ENCODE data around the gene GUCY1A2. TPM values are rescaled to one million over a fixed set of nuclear protein-coding genes. Genes with fewer than 3 reads are reported as not detected.

Gene GUCY1A2
- total RNA-seq, 2 experiments from 2014 or later: not detected

GRCh38 chr11:106875013-106875412, 143.3 kb downstream of the GUCY1A2 start:
- no peaks in the 10 kb centered on the region for H3K27me3 Mint-ChIP-seq
- Histone ChIP-seq H3K27ac (ENCODE audit: low read depth in 1 of 2, low read length in 2 of 2) (no peak overlapping the region), H3K27me3 (ENCODE audit: control insufficient read depth in 1 of 2, insufficient read depth in 2 of 2, low read length in 2 of 2) (no peaks in the 10 kb centered on the region), H3K36me3 (ENCODE audit: insufficient read depth, low read length) (no peaks in the 10 kb centered on the region), H3K4me1 (ENCODE audit: insufficient read depth, low read length) (no peaks in the 10 kb centered on the region), H3K4me3 (ENCODE audit: low read length) (no peak overlapping the region), H3K9me3 (ENCODE audit: control insufficient read depth in 1 of 2, insufficient read depth in 1 of 2, low read length in 2 of 2) (peaks cover 0 to 4% of the 10 kb centered on the region in 2 experiments)
- no peaks in the 10 kb centered on the region for H3K36me3 Mint-ChIP-seq (ENCODE audit: low read depth)
- TF ChIP-seq, protein P1, sequence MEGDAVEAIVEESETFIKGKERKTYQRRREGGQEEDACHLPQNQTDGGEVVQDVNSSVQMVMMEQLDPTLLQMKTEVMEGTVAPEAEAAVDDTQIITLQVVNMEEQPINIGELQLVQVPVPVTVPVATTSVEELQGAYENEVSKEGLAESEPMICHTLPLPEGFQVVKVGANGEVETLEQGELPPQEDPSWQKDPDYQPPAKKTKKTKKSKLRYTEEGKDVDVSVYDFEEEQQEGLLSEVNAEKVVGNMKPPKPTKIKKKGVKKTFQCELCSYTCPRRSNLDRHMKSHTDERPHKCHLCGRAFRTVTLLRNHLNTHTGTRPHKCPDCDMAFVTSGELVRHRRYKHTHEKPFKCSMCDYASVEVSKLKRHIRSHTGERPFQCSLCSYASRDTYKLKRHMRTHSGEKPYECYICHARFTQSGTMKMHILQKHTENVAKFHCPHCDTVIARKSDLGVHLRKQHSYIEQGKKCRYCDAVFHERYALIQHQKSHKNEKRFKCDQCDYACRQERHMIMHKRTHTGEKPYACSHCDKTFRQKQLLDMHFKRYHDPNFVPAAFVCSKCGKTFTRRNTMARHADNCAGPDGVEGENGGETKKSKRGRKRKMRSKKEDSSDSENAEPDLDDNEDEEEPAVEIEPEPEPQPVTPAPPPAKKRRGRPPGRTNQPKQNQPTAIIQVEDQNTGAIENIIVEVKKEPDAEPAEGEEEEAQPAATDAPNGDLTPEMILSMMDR (IDR thresholded peaks at IDR 0.05): no peak
- ATAC-seq (ENCODE audit: poor library complexity) (no peak), DNase-seq (no peak)
- intact Hi-C loops (cut with DNase I, micrococcal nuclease): no loop called here
- CTCF ChIA-PET: no interaction called here
- POLR2A ChIA-PET: no interaction called here
- no peak overlapping the region for H3K4me3 Mint-ChIP-seq
- no peak overlapping the region for H3K27ac Mint-ChIP-seq
- H3K9me3 Mint-ChIP-seq: peaks cover 10% of the 10 kb centered on the region
- no peaks in the 10 kb centered on the region for H3K4me1 Mint-ChIP-seq (ENCODE audit: low read depth)

DNA sequence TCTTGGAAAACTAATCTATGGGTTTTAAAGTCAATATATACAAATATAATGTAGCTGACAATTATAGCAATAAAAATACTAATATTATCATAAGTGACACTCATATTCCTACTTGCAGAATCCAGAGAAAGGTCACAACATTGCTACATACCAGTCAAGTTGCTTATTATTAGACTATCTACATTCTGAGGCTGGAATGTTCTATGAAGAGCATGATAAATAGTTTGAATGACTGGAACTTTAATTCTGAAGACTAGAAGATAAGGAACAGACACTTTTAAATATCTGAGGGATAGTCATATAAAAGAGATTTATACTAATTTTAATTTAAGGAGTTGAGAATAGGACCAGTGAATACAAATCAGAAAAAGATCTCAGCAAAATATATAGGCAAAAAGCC, 146.0 kb downstream of the GUCY1A2 start:
- CTCF ChIA-PET: no interaction called here
- H3K27me3 Mint-ChIP-seq: no peaks in the 10 kb centered on the region
- POLR2A ChIA-PET: no interaction called here
- H3K4me3 Mint-ChIP-seq: no peak overlapping the region
- Histone ChIP-seq H3K36me3 (ENCODE audit: insufficient read depth, low read length) (no peaks in the 10 kb centered on the region), H3K4me3 (ENCODE audit: low read length) (no peak overlapping the region), H3K27ac (ENCODE audit: low read depth in 1 of 2, low read length in 2 of 2) (no peak overlapping the region), H3K9me3 (ENCODE audit: control insufficient read depth in 1 of 2, insufficient read depth in 1 of 2, low read length in 2 of 2) (peaks cover 0 to 4% of the 10 kb centered on the region in 2 experiments), H3K4me1 (ENCODE audit: insufficient read depth, low read length) (no peaks in the 10 kb centered on the region), H3K27me3 (ENCODE audit: control insufficient read depth in 1 of 2, insufficient read depth in 2 of 2, low read length in 2 of 2) (no peaks in the 10 kb centered on the region)
- TF ChIP-seq, protein P1 (IDR thresholded peaks at IDR 0.05): no peak
- H3K9me3 Mint-ChIP-seq: peaks cover 11% of the 10 kb centered on the region
- DNase-seq (no peak), ATAC-seq (ENCODE audit: poor library complexity) (no peak)
- H3K36me3 Mint-ChIP-seq (ENCODE audit: low read depth): no peaks in the 10 kb centered on the region
- H3K27ac Mint-ChIP-seq: no peak overlapping the region
- intact Hi-C loops (cut with DNase I, micrococcal nuclease): no loop called here
- no peaks in the 10 kb centered on the region for H3K4me1 Mint-ChIP-seq (ENCODE audit: low read depth)

- no peak overlapping the region for H3K4me3 ChIP-seq (ENCODE audit: low read length)
- no peak overlapping the region for H3K4me3 Mint-ChIP-seq
- H3K4me1 Mint-ChIP-seq (ENCODE audit: low read depth): no peaks in the 10 kb centered on the region
- ChIA-PET POLR2A (no interaction called here), CTCF (no interaction called here)
- no peaks in the 10 kb centered on the region for H3K36me3 Mint-ChIP-seq (ENCODE audit: low read depth)
- no peak for DNase-seq
- TF ChIP-seq, protein P1 (IDR thresholded peaks at IDR 0.05): no peak
- H3K4me1 ChIP-seq (ENCODE audit: insufficient read depth, low read length): no peaks in the 10 kb centered on the region
- no peaks in the 10 kb centered on the region for H3K27me3 ChIP-seq (ENCODE audit: control insufficient read depth in 1 of 2, insufficient read depth in 2 of 2, low read length in 2 of 2)
- intact Hi-C loops (cut with DNase I, micrococcal nuclease): no loop called here
- peaks cover 22% of the 10 kb centered on the region for H3K9me3 Mint-ChIP-seq
- H3K9me3 ChIP-seq (ENCODE audit: control insufficient read depth in 1 of 2, insufficient read depth in 1 of 2, low read length in 2 of 2): peaks cover 7 to 16% of the 10 kb centered on the region in 2 experiments
- H3K27me3 Mint-ChIP-seq: no peaks in the 10 kb centered on the region
- no peak for ATAC-seq (ENCODE audit: poor library complexity)
- H3K27ac Mint-ChIP-seq: no peak overlapping the region
- H3K27ac ChIP-seq (ENCODE audit: low read depth in 1 of 2, low read length in 2 of 2): no peak overlapping the region
- no peaks in the 10 kb centered on the region for H3K36me3 ChIP-seq (ENCODE audit: insufficient read depth, low read length)
These were observed 160.1 kb downstream of the GUCY1A2 start for GRCh38 chr11:106858200-106858599.
